Left lung (tissue), 10 donors: ENCODE results near the gene RNASE8. TPM values are rescaled to one million over a fixed set of nuclear protein-coding genes. Genes with fewer than 3 reads are reported as not detected.
A peak's percentile ranks its signal among the peaks of the same experiment; 100 is the strongest.

ENCODE experiments used
- ATAC-seq: fragments of 200-7000 bp; cut with Tn5 transposase; one replicate; pipeline ENCODE4 v1.9.1; 2020; ENCODE audit warnings: moderate library complexity
- DNase-seq, 4 donors: peaks; one replicate each; pipeline ENCODE4 v3.0.0-alpha.2; 2013 to 2020
- H3K27ac ChIP-seq, 2 donors: fragments of 200-600 bp; sonication (generic) in 1 of 2; one replicate each; pipeline versions ENCODE4 v1.5.0 to v1.8.0; 2020 to 2021
- H3K27me3 ChIP-seq, 2 donors: fragments of 200-600 bp; sonication (generic) in 1 of 2; one replicate each; pipeline versions ENCODE4 v1.5.0 to v1.8.0; 2020 to 2021
- H3K36me3 ChIP-seq, 2 donors: fragments of 200-600 bp; sonication (generic) in 1 of 2; one replicate each; pipeline versions ENCODE4 v1.5.0 to v1.8.0; 2020 to 2021
- H3K4me1 ChIP-seq, 2 donors: fragments of 200-600 bp; one replicate each; pipeline ENCODE4 v1.8.0; 2021
- H3K4me3 ChIP-seq, 2 donors: fragments of 200-600 bp; sonication (generic) in 1 of 2; one replicate each; pipeline versions ENCODE4 v1.5.0 to v1.8.0; 2020 to 2021; ENCODE audit warnings: mild to moderate bottlenecking in 1 of 2
- H3K9me3 ChIP-seq, 2 donors: fragments of 200-600 bp; sonication (generic) in 1 of 2; one replicate each; pipeline versions ENCODE4 v1.5.0 to v1.8.0; 2020 to 2021
- intact Hi-C, 2 donors: fragments of 100-400 bp; cut with DNase I; formaldehyde crosslinking; loops; one replicate each; pipeline versions ENCODE4 v1.11.2 to v1.14.2; 2022
- polyA plus RNA-seq, 6 donors: library from polyadenylated mRNA; unstranded; fragments of 120-200 nt; gene quantifications; one replicate each; pipeline ENCODE4 v1.2.1, GENCODE V29; 2013; ENCODE audit not compliant: insufficient read length in 6 of 6
- total RNA-seq, 2 donors: library from RNA; stranded (reverse); fragmentation: NEBNext Ultra II Directional; extraction: Animal tissue kit (Norgen Biotek cat#: 25700); gene quantifications; one replicate each; pipeline ENCODE4 v1.2.1, GENCODE V29; 2021
- TF ChIP-seq, protein P1 (sequence below), 2 donors: fragments of 200-600 bp; sonication (generic) in 1 of 2; IDR thresholded peaks; one replicate each; pipeline versions ENCODE4 v1.5.0 to v1.8.0; 2021; ENCODE audit warnings: antibody characterized with exemption in 2 of 2
- donor health status: DM: no; HTN: yes; CAD: no.
- donor health status: DM: no; HTN: no; CAD: no.

The RNASE8 gene
- total and polyA plus RNA-seq, 8 donors, result 0.21 to 0.31 TPM; not detected in 6

DNA sequence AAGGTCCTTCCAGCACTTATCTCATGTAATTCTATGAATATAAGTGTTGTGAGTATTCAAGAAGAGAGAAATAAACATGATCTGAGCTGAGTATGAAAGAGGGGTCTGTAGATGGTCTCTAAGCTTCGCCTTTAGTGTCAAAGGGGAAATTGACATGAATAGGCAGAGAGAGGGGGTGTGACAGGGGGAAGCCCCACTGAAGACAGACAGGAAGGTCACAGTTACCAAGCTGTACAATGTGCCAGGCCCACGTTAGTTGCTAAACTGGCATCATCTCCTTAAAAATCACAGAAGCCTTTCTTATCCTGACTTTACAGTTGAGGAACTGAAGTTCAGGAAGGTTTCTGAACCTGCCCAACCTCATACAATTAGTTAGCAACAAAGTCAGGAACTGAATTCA is 20.1 kb downstream of the RNASE8 start:
- ATAC-seq (no peak), DNase-seq (no peak)
- Histone ChIP-seq H3K27ac (no peak overlapping the region), H3K27me3 (no peaks in the 10 kb centered on the region), H3K9me3 (no peaks in the 10 kb centered on the region), H3K4me1 (peaks cover 0 to 7% of the 10 kb centered on the region in 2 donors), H3K4me3 (no peak overlapping the region), H3K36me3 (peaks cover 4 to 82% of the 10 kb centered on the region in 2 donors)
- intact Hi-C loops, result no loop called here
- TF ChIP-seq, protein P1, sequence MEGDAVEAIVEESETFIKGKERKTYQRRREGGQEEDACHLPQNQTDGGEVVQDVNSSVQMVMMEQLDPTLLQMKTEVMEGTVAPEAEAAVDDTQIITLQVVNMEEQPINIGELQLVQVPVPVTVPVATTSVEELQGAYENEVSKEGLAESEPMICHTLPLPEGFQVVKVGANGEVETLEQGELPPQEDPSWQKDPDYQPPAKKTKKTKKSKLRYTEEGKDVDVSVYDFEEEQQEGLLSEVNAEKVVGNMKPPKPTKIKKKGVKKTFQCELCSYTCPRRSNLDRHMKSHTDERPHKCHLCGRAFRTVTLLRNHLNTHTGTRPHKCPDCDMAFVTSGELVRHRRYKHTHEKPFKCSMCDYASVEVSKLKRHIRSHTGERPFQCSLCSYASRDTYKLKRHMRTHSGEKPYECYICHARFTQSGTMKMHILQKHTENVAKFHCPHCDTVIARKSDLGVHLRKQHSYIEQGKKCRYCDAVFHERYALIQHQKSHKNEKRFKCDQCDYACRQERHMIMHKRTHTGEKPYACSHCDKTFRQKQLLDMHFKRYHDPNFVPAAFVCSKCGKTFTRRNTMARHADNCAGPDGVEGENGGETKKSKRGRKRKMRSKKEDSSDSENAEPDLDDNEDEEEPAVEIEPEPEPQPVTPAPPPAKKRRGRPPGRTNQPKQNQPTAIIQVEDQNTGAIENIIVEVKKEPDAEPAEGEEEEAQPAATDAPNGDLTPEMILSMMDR (IDR thresholded peaks at IDR 0.05), result no peak

DNA sequence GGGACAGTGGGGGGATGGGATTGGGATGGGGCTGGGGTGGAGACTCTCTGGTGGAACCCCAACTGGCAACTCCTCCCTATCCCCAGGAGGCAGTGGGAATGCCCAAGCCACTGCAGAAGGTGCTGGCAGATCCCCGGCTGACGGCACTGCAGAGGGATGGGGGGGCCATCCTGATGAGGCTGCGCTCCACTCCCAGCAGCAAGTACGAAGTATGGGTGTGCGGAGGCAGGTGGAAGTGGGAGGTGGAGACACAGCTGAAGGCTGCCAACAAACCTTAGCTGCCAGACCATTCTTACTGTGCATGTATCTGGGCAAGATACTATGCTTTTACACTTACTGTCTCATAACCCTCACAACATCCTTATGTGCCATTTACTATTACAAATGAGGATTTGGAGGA is 20.7 kb downstream of the RNASE8 start:
- H3K9me3 ChIP-seq, result no peaks in the 10 kb centered on the region
- DNase-seq, result no peak
- TF ChIP-seq, protein P1 (IDR thresholded peaks at IDR 0.05), result no peak
- ATAC-seq, result no peak
- H3K4me3 ChIP-seq, result no peak overlapping the region
- peaks cover 4 to 88% of the 10 kb centered on the region in 2 donors for H3K36me3 ChIP-seq
- no peak overlapping the region for H3K27ac ChIP-seq
- intact Hi-C loops, result no loop called here
- H3K4me1 ChIP-seq, result peaks cover 0 to under 1% of the 10 kb centered on the region in 2 donors
- no peaks in the 10 kb centered on the region for H3K27me3 ChIP-seq

DNA sequence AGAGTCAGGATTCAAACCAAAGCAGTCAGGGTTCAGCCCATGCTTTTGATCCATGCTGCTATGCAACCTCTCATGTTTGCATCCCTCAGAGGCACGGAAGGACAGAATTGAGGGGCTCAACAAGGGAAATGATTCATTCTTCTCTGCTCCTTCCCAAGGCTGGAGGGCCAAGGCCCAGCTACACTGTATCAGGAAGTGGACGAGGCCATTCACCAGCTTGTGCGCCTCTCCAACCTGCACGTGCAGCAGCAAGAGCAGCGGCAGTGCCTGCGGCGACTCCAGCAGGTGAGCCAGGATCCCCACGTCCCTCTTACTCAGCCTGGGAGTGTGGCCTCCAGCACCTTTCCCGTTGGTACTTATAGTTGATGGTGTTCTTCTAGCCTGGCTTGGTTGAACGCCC is 21.1 kb downstream of the RNASE8 start:
- Histone ChIP-seq H3K36me3 (peaks cover 4 to 92% of the 10 kb centered on the region in 2 donors), H3K4me1 (no peaks in the 10 kb centered on the region), H3K27ac (no peak overlapping the region), H3K4me3 (no peak overlapping the region), H3K9me3 (no peaks in the 10 kb centered on the region), H3K27me3 (no peaks in the 10 kb centered on the region)
- DNase-seq (no peak), ATAC-seq (no peak)
- TF ChIP-seq, protein P1 (IDR thresholded peaks at IDR 0.05), result no peak
- intact Hi-C loops, result no loop called here

DNA sequence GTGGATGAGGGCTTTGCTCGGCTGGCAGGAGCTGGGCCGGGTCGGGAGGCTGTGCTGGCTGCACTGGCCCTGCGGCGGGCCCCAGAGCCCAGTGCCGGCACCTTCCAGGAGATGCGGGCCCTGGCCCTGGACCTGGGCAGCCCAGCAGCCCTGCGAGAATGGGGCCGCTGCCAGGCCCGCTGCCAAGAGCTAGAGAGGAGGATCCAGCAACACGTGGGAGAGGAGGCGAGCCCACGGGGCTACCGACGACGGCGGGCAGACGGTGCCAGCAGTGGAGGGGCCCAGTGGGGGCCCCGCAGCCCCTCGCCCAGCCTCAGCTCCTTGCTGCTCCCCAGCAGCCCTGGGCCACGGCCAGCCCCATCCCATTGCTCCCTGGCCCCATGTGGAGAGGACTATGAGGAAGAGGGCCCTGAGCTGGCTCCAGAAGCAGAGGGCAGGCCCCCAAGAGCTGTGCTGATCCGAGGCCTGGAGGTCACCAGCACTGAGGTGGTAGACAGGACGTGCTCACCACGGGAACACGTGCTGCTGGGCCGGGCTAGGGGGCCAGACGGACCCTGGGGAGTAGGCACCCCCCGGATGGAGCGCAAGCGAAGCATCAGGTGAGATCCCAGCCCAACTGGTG is 24.0 kb downstream of the RNASE8 start:
- peaks cover 8 to 27% of the 10 kb centered on the region in 2 donors for H3K4me1 ChIP-seq
- no peak overlapping the region for H3K4me3 ChIP-seq
- H3K27me3 ChIP-seq, result no peaks in the 10 kb centered on the region
- ATAC-seq (no peak), DNase-seq (no peak)
- H3K36me3 ChIP-seq, result peaks cover 4 to 92% of the 10 kb centered on the region in 2 donors
- H3K27ac ChIP-seq, result no peak overlapping the region
- intact Hi-C loops, result no loop called here
- no peaks in the 10 kb centered on the region for H3K9me3 ChIP-seq
- TF ChIP-seq, protein P1 (IDR thresholded peaks at IDR 0.05), result no peak

DNA sequence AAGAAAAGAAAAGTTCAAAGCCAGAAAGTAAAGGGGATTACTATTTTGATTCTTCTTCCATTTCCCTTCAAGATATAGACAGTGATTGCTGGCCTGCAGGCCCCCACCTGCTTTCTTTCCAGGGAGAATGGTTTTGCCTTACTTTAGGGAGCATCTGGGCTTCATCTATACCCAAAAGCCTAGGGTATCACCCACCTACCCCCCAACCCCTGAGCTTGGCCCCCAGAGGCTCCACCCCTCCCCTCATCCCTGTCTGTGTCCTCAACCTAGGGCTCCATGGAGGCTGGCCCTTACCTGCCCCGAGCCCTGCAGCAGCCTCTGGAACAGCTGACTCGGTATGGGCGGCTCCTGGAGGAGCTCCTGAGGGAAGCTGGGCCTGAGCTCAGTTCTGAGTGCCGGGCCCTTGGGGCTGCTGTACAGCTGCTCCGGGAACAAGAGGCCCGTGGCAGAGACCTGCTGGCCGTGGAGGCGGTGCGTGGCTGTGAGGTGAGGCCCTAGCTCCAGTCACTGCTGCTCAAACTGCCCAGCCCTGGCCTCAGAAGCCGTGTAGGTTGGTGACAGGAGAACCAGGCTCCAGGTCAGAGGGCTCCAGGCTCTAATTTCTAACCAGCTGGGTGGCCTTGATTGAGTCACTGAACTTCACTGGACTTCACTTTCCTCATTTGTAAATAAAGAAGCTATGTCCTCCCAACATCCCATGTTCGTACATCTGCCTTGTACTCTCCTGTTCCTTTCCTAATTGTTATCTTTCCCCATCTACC is 26.1 kb downstream of the RNASE8 start:
- intact Hi-C loops, result no loop called here
- no peak for DNase-seq
- no peak for ATAC-seq
- Histone ChIP-seq H3K36me3 (peaks cover under 1 to 78% of the 10 kb centered on the region in 2 donors), H3K4me1 (peaks cover 8 to 48% of the 10 kb centered on the region in 2 donors), H3K27ac (peak overlapping the region in 1 of 2 donors; percentile 86), H3K27me3 (no peaks in the 10 kb centered on the region), H3K4me3 (no peak overlapping the region), H3K9me3 (no peaks in the 10 kb centered on the region)
- TF ChIP-seq, protein P1 (IDR thresholded peaks at IDR 0.05), result no peak
